ENCODE measurements around the gene PLAC9.
"Not testable (repeated sequence)": the region's sequence is repeated elsewhere in the genome, so short reads cannot be mapped to it uniquely, and the experiment has no call there.

GRCh38 chr10:80145406-80146308, 13.1 kb downstream of the PLAC9 start:
- TF ChIP-seq CTCF (conservative IDR thresholded peaks at IDR 0.05; ENCODE audit: low read depth in 2 of 2); EZH2phosphoT487 (IDR thresholded peaks at IDR 0.05; ENCODE audit: unreplicated experiment); POLR2AphosphoS5 (IDR thresholded peaks at IDR 0.05; ENCODE audit: low read depth); REST (IDR thresholded peaks at IDR 0.05; ENCODE audit: unreplicated experiment); JUNB (IDR thresholded peaks at IDR 0.05; ENCODE audit: unreplicated experiment); EZH2 (IDR thresholded peaks at IDR 0.05; ENCODE audit: low read depth, unreplicated experiment); ZNF462 (CRISPR knock-in tag; IDR thresholded peaks at IDR 0.05); NANOG (IDR thresholded peaks at IDR 0.05; ENCODE audit: borderline replicate concordance); STAT1 (IDR thresholded peaks at IDR 0.05; ENCODE audit: unreplicated experiment); ETS1 (IDR thresholded peaks at IDR 0.05); CREB1 (CRISPR knock-in tag; IDR thresholded peaks at IDR 0.05; ENCODE audit: low read depth); ZNF331 (CRISPR knock-in tag; IDR thresholded peaks at IDR 0.05; ENCODE audit: low read depth): not testable (repeated sequence)
